Activated T-cell treated with anti-CD3 and anti-CD28 coated beads for 1 hour (primary cell): ENCODE data around the gene LEFTY2.
"Not testable (repeated sequence)": the region's sequence is repeated elsewhere in the genome, so short reads cannot be mapped to it uniquely, and the experiment has no call there.

Experiments used
- DNase-seq: peaks from one replicate; pipeline ENCODE4 v3.0.0-alpha.2; 2020; ENCODE audit warnings: low read depth

The LEFTY2 gene

GRCh38 chr1:225903623-225904022 is 37.4 kb downstream of the LEFTY2 start:
- DNase-seq: no peak

DNA sequence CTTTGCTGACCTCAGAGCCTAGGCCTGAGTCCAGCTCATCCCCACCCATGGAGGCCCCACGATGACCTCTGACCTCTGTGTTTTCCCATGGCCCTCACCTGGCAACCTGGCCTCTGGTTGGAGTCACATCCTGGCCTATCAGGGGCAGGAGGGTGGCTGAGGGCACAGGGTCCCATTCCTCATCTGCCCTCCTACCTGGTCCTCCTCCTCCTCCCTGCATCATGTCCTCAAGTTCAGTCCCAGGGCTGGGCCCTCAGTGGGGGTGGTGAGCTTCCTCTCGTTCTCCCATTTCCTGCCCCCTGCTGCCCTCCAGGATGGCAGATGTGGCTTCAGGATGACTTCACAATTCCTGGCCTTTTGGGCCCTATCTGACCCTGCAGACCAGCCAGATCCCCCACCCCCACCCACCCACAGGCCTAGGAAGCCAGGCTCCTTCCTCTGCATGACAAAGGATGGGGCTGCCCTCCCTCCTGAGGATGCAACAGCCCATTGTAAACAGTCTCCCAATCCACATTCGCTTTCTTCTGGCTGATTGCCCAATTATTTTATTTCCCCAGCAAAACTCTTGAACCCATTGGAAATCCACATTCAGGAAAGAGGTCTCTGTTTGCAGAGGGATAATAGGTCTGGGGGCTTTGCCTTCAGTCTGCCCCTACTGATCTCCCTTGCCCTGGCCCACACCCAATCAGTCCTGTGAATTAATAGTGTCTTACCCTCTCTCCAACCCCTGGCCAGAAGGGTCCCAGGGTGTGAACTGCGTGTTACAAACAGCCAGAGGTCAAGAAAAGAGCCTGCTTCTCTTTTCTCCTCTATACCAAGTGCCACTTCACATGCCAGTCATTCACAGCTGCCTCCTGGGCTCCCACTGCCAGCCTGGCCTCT is 41.7 kb downstream of the LEFTY2 start:
- DNase-seq: no peak

GRCh38 chr1:225897595-225898514 is 43.2 kb downstream of the LEFTY2 start:
- DNase-seq: no peak

GRCh38 chr1:225896937-225897549 is 44.0 kb downstream of the LEFTY2 start:
- DNase-seq: peak; percentile 39

DNA sequence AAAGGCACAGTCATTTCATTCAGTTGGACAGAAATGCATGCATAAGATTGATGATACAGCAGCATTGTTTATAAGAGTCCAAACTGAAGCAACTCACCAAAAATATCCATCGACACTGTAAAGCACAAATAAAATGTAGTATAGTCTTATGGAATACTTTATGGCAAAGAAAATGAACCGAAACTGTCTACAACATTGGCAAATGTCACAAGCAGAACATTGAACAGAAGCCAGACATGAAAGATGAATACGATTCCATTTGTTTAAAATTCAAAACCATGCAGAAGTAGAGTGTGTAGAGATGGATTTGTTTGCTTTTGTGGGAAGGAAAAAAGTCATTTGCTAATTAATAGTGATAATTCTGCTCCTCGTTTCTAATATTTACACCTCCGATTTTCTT is 44.5 kb downstream of the LEFTY2 start:
- no peak for DNase-seq

- no peak for DNase-seq
These were observed 48.7 kb downstream of the LEFTY2 start for GRCh38 chr1:225892307-225892706.

GRCh38 chr1:225891229-225891972 is 49.6 kb downstream of the LEFTY2 start:
- no peak for DNase-seq

DNA sequence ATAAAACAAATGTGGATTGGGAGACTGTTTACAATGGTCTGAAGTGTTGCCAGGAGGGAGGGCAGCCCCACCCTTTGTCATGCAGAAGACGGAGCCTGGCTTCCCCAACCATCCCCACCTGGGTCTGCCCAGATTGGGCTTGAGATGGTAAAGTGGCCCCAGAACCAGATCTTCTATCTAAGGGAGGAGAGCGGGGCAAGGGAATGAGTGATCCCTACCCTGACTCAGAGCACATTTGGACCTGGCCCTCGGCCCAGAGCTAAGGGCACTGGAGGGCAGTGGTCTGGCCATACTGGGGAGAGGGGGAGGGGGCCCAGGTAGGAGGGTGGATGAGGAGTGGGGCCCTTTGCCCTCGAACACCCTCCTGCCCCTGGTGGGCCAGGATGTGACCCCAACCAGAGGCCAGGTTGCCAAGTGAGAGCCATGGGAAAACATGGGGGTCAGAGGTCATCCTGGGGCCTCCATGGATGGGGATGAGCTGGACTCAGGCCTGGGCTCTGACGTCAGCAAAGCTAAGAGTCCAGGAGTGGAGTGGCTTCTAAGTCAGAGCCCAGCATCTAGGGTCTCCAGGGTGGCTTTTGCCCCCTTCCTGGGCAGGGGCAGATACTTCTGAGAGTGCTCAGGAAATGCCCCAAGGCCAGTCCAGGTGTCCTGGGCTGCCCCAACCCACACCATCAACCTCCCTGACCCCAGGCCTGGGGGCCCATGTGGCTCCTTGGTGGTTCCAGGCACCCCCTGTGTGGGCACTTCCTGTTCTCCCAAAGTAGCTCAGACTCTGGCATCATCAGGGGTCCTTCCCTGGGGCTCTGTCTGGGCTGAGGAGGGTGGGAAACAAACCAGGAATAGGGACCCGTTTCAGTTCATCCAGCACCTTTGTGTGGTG is 50.4 kb downstream of the LEFTY2 start:
- DNase-seq: no peak

GRCh38 chr1:225889743-225890142 is 51.3 kb downstream of the LEFTY2 start:
- DNase-seq: no peak

GRCh38 chr1:225888898-225889601 is 52.0 kb downstream of the LEFTY2 start, which contains the start of gene LEFTY1:
Gene LEFTY1, minus strand, starts transcription at chr1:225889146. Its CDS starts 80 bp downstream, at chr1:225889066.
- no peak for DNase-seq

DNA sequence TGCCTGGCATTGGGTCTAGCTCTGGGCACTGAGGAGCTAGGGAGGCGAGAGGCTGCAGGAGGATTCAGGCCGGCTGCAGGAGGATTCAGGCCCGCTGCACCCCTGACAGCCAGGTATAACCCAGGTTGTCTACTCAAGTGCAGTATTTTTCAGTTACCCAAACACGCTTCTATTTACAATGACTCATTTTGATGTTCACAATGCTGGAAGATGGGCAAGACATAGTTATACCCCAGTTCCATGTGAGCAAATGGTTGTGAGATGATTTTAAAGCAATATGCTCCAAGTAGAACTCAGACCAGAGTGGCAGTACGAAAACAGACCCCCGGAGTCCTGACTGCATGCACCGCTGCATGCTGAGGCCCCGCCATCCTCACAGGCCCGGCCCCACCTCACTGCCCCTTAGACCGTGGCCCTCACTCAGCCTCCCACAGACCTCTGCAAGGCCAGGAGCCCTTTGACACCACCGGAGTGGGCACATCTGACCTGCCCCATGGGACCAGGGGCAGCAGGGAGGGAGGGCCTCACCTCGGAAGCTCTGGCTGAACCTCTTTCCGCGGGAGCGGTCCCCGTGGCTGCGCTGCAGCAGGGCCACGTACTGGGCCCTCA is 52.6 kb downstream of the LEFTY2 start:
- no peak for DNase-seq

DNA sequence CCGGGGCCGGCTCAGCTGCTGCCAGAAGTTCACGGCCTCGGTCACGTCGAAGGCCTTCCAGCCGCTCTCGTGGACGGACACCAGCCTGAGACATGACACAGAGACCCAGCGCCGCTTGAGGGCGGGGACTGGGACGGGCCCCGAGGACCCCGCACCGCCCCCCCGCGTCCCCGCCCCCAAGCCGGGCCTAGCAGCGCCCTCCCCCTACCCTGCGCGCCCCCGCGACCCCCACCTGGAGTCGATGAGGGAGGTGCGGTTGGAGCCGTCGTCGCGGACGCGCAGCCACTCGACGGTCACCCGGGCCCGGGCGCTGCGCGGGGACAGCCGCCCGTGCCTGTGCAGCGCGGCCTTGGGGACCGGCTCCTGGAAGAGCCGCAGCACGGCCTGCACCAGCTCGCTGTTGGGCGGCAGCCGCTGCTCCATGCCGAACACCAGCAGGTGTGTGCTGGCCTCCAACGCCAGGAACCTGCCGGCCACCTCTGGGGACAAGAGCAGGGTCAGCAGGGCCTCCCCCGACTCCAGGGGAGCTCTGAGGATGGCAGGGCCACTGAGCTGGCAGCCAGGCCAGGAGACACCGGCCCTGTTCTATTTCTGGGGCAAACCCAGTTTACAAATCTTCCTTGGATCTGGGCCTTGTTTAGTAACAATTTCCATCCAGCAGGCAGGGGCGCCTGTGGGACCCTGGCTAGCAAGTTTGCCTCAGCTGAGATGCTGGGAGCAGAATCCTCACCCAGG is 53.3 kb downstream of the LEFTY2 start:
- DNase-seq: not testable (repeated sequence)

DNA sequence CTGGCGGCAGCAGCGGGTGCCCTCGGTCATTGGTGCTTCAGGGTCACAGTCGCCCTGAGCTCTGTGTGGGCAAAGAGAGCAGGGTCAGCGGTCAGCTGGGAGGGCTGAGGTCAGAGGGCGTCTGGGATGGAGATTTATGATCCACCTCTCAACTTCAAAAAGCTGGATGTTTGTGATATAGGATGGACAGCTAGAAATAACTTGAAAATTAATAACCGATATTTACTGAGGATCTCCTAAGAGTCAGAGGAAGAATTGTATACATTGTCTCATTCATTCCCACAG is 54.0 kb downstream of the LEFTY2 start:
- DNase-seq: no peak
